Measurements from ENCODE around the gene GPA33. TPM values are rescaled to one million over a fixed set of nuclear protein-coding genes. Genes with fewer than 3 reads are reported as not detected.

GPA33 gene
- total RNA-seq, 1 experiment from 2014 or later = not detected

- H4K20me1 ChIP-seq (ENCODE audit: control insufficient read depth, insufficient read depth, insufficient read length) = no peaks in the 10 kb centered on the region
- no peak overlapping the region for H2BK5ac ChIP-seq (ENCODE audit: insufficient read length, low read length)
- H2BK15ac ChIP-seq (ENCODE audit: low read depth, low read length) = no peak overlapping the region
- no peaks in the 10 kb centered on the region for H3K9me3 Mint-ChIP-seq
- H3K56ac ChIP-seq (ENCODE audit: insufficient read length, low read depth, low read length) = no peak overlapping the region
- H3K4me2 ChIP-seq (ENCODE audit: insufficient read depth, insufficient read length, low read length) = no peak overlapping the region
- peaks cover 0 to 2% (median 0%) of the 10 kb centered on the region in 3 experiments; a peak in 1 of 7 replicates for H3K36me3 Mint-ChIP-seq (ENCODE audit: insufficient read depth in 1 of 3, low read depth in 3 of 3)
- H3K79me1 ChIP-seq (ENCODE audit: insufficient read depth, low read depth, low read length, poor library complexity, severe bottlenecking) = no peaks in the 10 kb centered on the region
- 0 out of 2 replicates have a peak, but pooled peaks cover 3% of the 10 kb centered on the region for H3K4me1 ChIP-seq (ENCODE audit: insufficient read depth, low read length)
- no peaks in the 10 kb centered on the region for H3K9me3 ChIP-seq (ENCODE audit: control insufficient read depth, low read depth, low read length)
- H4K91ac ChIP-seq (ENCODE audit: insufficient read length, low read depth, low read length) = no peak overlapping the region
- H3K9ac ChIP-seq (ENCODE audit: extremely low read depth, insufficient read length, low read length) = no peak overlapping the region
- H3K23ac ChIP-seq (ENCODE audit: insufficient read length, low read depth, low read length) = no peak overlapping the region
- H3K4ac ChIP-seq (ENCODE audit: low read depth, low read length) = no peak overlapping the region
- WGBS (ENCODE audit: extremely low coverage, insufficient read length, low lambda C conversion rate) = no CpG with 5 or more reads among the region's 5 CpGs
- H3K14ac ChIP-seq (ENCODE audit: insufficient read depth, low read length) = no peak overlapping the region
- H3K27me3 ChIP-seq (ENCODE audit: insufficient read depth, low read length) = no peaks in the 10 kb centered on the region
- no peak for TF ChIP-seq CTCF (conservative IDR thresholded peaks at IDR 0.05)
- H2AK5ac ChIP-seq (ENCODE audit: insufficient read length, low read length) = no peak overlapping the region
- no peak overlapping the region for H3K18ac ChIP-seq (ENCODE audit: insufficient read length, low read depth, low read length)
- H2BK120ac ChIP-seq (ENCODE audit: low read depth, low read length, poor library complexity, severe bottlenecking) = no peak overlapping the region
- no peaks in the 10 kb centered on the region for H3K79me2 ChIP-seq (ENCODE audit: insufficient read depth, low read length)
- no peak overlapping the region for H2BK12ac ChIP-seq (ENCODE audit: insufficient read length, low read depth, low read length)
- peaks cover 15 to 20% of the 10 kb centered on the region in 2 experiments for H3K4me1 Mint-ChIP-seq
- no peak overlapping the region for H3K27ac Mint-ChIP-seq
- H3T11ph ChIP-seq (ENCODE audit: low read length) = no peak overlapping the region
- no peak overlapping the region for H4K8ac ChIP-seq (replicated peaks; ENCODE audit: insufficient read length, low read depth, low read length)
- no peak overlapping the region for H3K27ac ChIP-seq (ENCODE audit: insufficient read length, low read depth, low read length)
- no peak overlapping the region for H3K4me3 Mint-ChIP-seq
- peaks cover 27% of the 10 kb centered on the region for H3K27me3 Mint-ChIP-seq (ENCODE audit: low read depth)
- H2BK20ac ChIP-seq (ENCODE audit: low read depth, low read length, poor library complexity, severe bottlenecking) = no peak overlapping the region
- no peaks in the 10 kb centered on the region for H3K23me2 ChIP-seq (ENCODE audit: insufficient read length, low read depth, low read length, poor library complexity, severe bottlenecking)
- H2AFZ ChIP-seq (ENCODE audit: low read length) = no peak overlapping the region
- H4K5ac ChIP-seq (ENCODE audit: insufficient read length, low read depth, low read length) = no peak overlapping the region
- DNase-seq = no peak
These were observed 37.5 kb upstream of the GPA33 start for GRCh38 chr1:167127661-167128060.
